ENCODE results near the gene DENND1C. TPM values are rescaled to one million over a fixed set of nuclear protein-coding genes. Genes with fewer than 3 reads are reported as not detected.

DENND1C gene
- total and polyA plus RNA-seq, 9 of the 15 experiments (the other 6 are each of a cell fraction or from before 2014, with no cell fraction given), result 0.03 to 1.2 (median 0.32) TPM; not detected in 1

GRCh38 chr19:6516659-6517291, 35.2 kb upstream of the DENND1C start (continued):
- TF ChIP-seq MTA2 (IDR thresholded peaks at IDR 0.05; ENCODE audit: low read depth) (no peak), GABPB1 (CRISPR knock-in tag; IDR thresholded peaks at IDR 0.05) (peak; percentile 90), NFIC (IDR thresholded peaks at IDR 0.05) (0 out of 2 replicates have a peak, but pooled peaks have one; percentile 33), BDP1 (IDR thresholded peaks at IDR 0.05; ENCODE audit: insufficient read depth, insufficient read length) (no peak), CHD1 (IDR thresholded peaks at IDR 0.05; ENCODE audit: low read length) (peak; percentile 89), CEBPB (tag; IDR thresholded peaks at IDR 0.05) (no peak), KDM2B (CRISPR knock-in tag; IDR thresholded peaks at IDR 0.05) (no peak), ARID2 (IDR thresholded peaks at IDR 0.05) (peak; percentile 91), E2F6 (IDR thresholded peaks at IDR 0.05; ENCODE audit: borderline replicate concordance in 1 of 2, extremely low read depth in 1 of 2, insufficient read depth in 1 of 2, insufficient read length in 1 of 2, low read depth in 1 of 2, low read length in 1 of 2, poor library complexity in 1 of 2, severe bottlenecking in 1 of 2) (peak; percentile 52 to 77), CBX8 (IDR thresholded peaks at IDR 0.05; ENCODE audit: borderline replicate concordance, extremely low read depth, low read depth, low read length, poor library complexity, severe bottlenecking) (no peak), ZNF592 (IDR thresholded peaks at IDR 0.05) (no peak), BRF1 (IDR thresholded peaks at IDR 0.05; ENCODE audit: borderline replicate concordance, extremely low read depth, insufficient read length) (no peak), CREB1 (IDR thresholded peaks at IDR 0.05) (no peak), CREB1 (CRISPR knock-in tag; IDR thresholded peaks at IDR 0.05) (0 out of 2 replicates have a peak, but pooled peaks have one; percentile 35), DIDO1 (tag; IDR thresholded peaks at IDR 0.05; ENCODE audit: low read depth) (peak; percentile 41; the same call in 1 of the 2 replicates), MYNN (IDR thresholded peaks at IDR 0.05) (no peak; the same call in 1 of the 2 replicates), MYNN (CRISPR knock-in tag; IDR thresholded peaks at IDR 0.05) (no peak), POLR2G (IDR thresholded peaks at IDR 0.05; ENCODE audit: low read depth, low read length) (peak; percentile 80), LCOR (CRISPR knock-in tag; IDR thresholded peaks at IDR 0.05) (peak; percentile 88), RBM17 (IDR thresholded peaks at IDR 0.05; ENCODE audit: borderline replicate concordance, low read depth, low read length) (no peak), SLC30A9 (CRISPR knock-in tag; IDR thresholded peaks at IDR 0.05) (no peak), ZNF583 (CRISPR knock-in tag; IDR thresholded peaks at IDR 0.05) (0 out of 2 replicates have a peak, but pooled peaks have one; percentile 51), ZNF121 (CRISPR knock-in tag; conservative IDR thresholded peaks at IDR 0.05) (no peak), ZNF347 (CRISPR knock-in tag; IDR thresholded peaks at IDR 0.05; ENCODE audit: low read depth) (no peak), RFX5 (IDR thresholded peaks at IDR 0.05; ENCODE audit: low read depth, low read length) (no peak), ZKSCAN8 (CRISPR knock-in tag; IDR thresholded peaks at IDR 0.05) (no peak)

Measured in K562 (cell line).